K562 (cell line): Measurements from ENCODE around the gene ZNF581. TPM values are rescaled to one million over a fixed set of nuclear protein-coding genes. Genes with fewer than 3 reads are reported as not detected.

Experiments
- MGA ChIP-seq: fragments of 450-650 bp; IDR thresholded peaks from 2 replicates; pipeline ENCODE4 v1.6.1; 2016; ENCODE audit warnings: mild to moderate bottlenecking, moderate library complexity
- MNT ChIP-seq, 2 experiments: fragments of 450-650 bp; conservative IDR thresholded peaks; 2 replicates each; pipeline ENCODE4 v1.6.1; 2017; ENCODE audit warnings: mild to moderate bottlenecking in 2 of 2, moderate library complexity in 2 of 2
- ZFX ChIP-seq: sonication (generic); formaldehyde crosslinking; IDR thresholded peaks from 2 replicates; pipeline ENCODE4 v1.8.0; 2022; ENCODE audit warnings: mild to moderate bottlenecking, missing genetic modification reagents, moderate library complexity
- ZNF592 ChIP-seq: fragments of 450-650 bp; IDR thresholded peaks from 2 replicates; pipeline ENCODE4 v1.6.1; 2017; ENCODE audit warnings: antibody characterized with exemption, mild to moderate bottlenecking
- ZNF740 ChIP-seq, 3 experiments: fragments of 200-800 bp in 1 of 3; sonication (Bioruptor generic) in 1 of 3; sonication (generic) in 1 of 3; formaldehyde crosslinking in 1 of 3; IDR thresholded peaks; 2 replicates each; pipeline versions ENCODE4 v1.6.1 to v1.8.0; 2016 to 2022; ENCODE audit warnings: mild to moderate bottlenecking in 2 of 3, missing compliant biosample characterization in 2 of 3, missing genetic modification characterization in 2 of 3, missing genetic modification reagents in 1 of 3
- polyA plus RNA-seq, 8 experiments: library from polyadenylated mRNA; depleted of rRNA in 4 of 8; stranded (reverse) in 5 of 8; unstranded in 3 of 8; fragments of >200 nt; fragmentation: Nextera tagmentation in 2 of 8; fragmentation: Illumina TruSeq in 1 of 8; extraction: Ambion mirVana in 2 of 8; extraction: Trizol in 1 of 8; gene quantifications; 2 replicates each; pipeline versions ENCODE4 v1.2.1 to v1.2.3, GENCODE V29; 2011 to 2014; ENCODE audit warnings: inconsistent platforms in 1 of 8, missing spikeins in 1 of 8
- total RNA-seq, 7 experiments: library from RNA; depleted of rRNA in 6 of 7; stranded (reverse); fragments of >200 nt in 6 of 7; fragmentation: Illumina TruSeq in 2 of 7; extraction: Trizol in 2 of 7; gene quantifications; 2 replicates each; pipeline versions ENCODE4 v1.2.1 to v1.2.3, GENCODE V29; 2011 to 2021; ENCODE audit warnings: low replicate concordance in 1 of 7

The ZNF581 gene
- total and polyA plus RNA-seq, 9 of the 15 experiments (the other 6 are each of a cell fraction or from before 2014, with no cell fraction given) = 2.4 to 39.4 (median 15.4) TPM

- TF ChIP-seq MGA (peak; percentile 91), ZNF592 (peak; percentile 78), ZNF740 (CRISPR knock-in tag; IDR thresholded peaks at IDR 0.05) (0 out of 2 replicates have a peak, but pooled peaks have one; percentile 2), ZNF740 (tag; IDR thresholded peaks at IDR 0.05) (no peak), ZFX (CRISPR knock-in tag) (peak; percentile 67), MNT (conservative IDR thresholded peaks at IDR 0.05) (peak in 1 of 2 experiments; percentile 40; a peak in 1 of 4 replicates)
These were observed 30.0 kb downstream of the ZNF581 start (continued) for GRCh38 chr19:55673465-55673864.
